Activated naive CD4-positive, alpha-beta T cell treated with anti-CD3 and anti-CD28 coated beads for 36 hours (primary cell): ENCODE results near the gene KCNIP2. TPM values are rescaled to one million over a fixed set of nuclear protein-coding genes. Genes with fewer than 3 reads are reported as not detected.

Source experiments
- CTCF ChIA-PET: fragments of 350-600 bp; sonication (Branson Sonifier 250); formaldehyde crosslinking; loops from one replicate; lab custom pipeline; 2021; ENCODE audit warnings: antibody characterized with exemption; lab: Charles Lee
- DNase-seq: peaks from one replicate; pipeline ENCODE4 v3.0.0-alpha.2; 2020
- H3K27ac Mint-ChIP-seq: one replicate; pipeline ENCODE4 v1.8.0; 2021; ENCODE audit warnings: mild to moderate bottlenecking, mixed read lengths
- H3K27me3 Mint-ChIP-seq: one replicate; pipeline ENCODE4 v1.8.0; 2021; ENCODE audit warnings: low read depth, mixed read lengths
- H3K36me3 Mint-ChIP-seq: one replicate; pipeline ENCODE4 v1.8.0; 2021; ENCODE audit warnings: low read depth, mixed read lengths
- H3K4me1 Mint-ChIP-seq: one replicate; pipeline ENCODE4 v1.8.0; 2021; ENCODE audit warnings: low read depth, mixed read lengths
- H3K4me3 Mint-ChIP-seq: one replicate; pipeline ENCODE4 v1.8.0; 2021; ENCODE audit warnings: mild to moderate bottlenecking, moderate library complexity, mixed read lengths
- H3K9me3 Mint-ChIP-seq: one replicate; pipeline ENCODE4 v1.8.0; 2021; ENCODE audit warnings: mixed read lengths
- intact Hi-C: fragments of 100-400 bp; cut with micrococcal nuclease; formaldehyde crosslinking; loops from one replicate; pipeline ENCODE4 v1.15.1; 2023
- total RNA-seq, 2 experiments: library from RNA; stranded (reverse); gene quantifications; one replicate each; pipeline ENCODE4 v1.2.3, GENCODE V29; 2021

KCNIP2 gene
- total RNA-seq, 2 experiments from 2014 or later: 0.69 to 0.79 TPM

- peak overlapping the region; percentile 65 for H3K4me3 Mint-ChIP-seq
- CTCF ChIA-PET: interaction anchor here (0.6 to 1.5 kb wide), 7 partner anchors 47 to 476 kb away, joined by 3 to 6 read pairs (median 3); no protein-coding TSS in a partner anchor
- intact Hi-C loops: loop anchor here (2.0 kb wide), 1 partner anchor 558 kb away; no protein-coding TSS in a partner anchor
- no peak overlapping the region for H3K27ac Mint-ChIP-seq
- H3K9me3 Mint-ChIP-seq: no peaks in the 10 kb centered on the region
- peaks cover 50% of the 10 kb centered on the region for H3K4me1 Mint-ChIP-seq
- peaks cover 40% of the 10 kb centered on the region for H3K27me3 Mint-ChIP-seq
- H3K36me3 Mint-ChIP-seq: peaks cover 35% of the 10 kb centered on the region
- DNase-seq: peak; percentile 34
These were observed 64.6 kb downstream of the KCNIP2 start for GRCh38 chr10:101778781-101779543.

DNA sequence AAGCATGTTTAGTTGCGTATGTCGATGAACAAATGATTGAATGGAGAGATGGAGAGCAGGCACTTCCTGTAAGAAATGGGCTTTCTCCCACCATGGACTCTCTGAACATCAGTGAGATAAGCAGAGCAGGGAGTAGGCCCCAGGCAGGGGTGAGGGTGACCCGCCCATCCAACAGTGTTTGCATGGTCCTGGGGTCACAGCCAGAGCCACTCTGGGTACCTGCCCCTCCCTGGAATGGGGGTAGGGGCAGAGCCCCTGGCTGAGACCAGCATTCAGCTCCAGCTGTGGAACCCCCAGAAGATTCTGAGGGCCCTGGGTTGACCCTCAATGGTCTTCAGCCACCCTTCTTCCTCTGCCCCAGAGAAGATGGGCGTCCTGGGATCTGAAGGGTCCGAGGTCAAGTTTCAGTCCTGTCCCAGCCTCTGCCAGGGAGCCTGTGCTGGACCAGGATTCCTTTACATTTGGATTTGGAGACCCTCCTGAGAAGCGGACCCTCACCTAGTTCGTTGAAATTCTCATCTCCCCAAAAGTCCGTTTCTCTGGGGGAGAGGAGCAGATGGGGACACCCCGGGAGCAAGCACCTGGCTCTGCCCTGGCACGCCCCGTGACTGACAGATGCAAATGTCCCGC, 65.3 kb downstream of the KCNIP2 start:
- Mint-ChIP-seq H3K4me1 (peaks cover 52% of the 10 kb centered on the region), H3K4me3 (no peak overlapping the region), H3K27me3 (peaks cover 47% of the 10 kb centered on the region), H3K36me3 (peaks cover 34% of the 10 kb centered on the region), H3K27ac (no peak overlapping the region), H3K9me3 (no peaks in the 10 kb centered on the region)
- no peak for DNase-seq
- intact Hi-C loops: loop anchor here (2.0 kb wide), 1 partner anchor 557 kb away; no protein-coding TSS in a partner anchor
- CTCF ChIA-PET: interaction anchor here (0.6 to 1.5 kb wide), 6 partner anchors 12 to 476 kb away, joined by 3 to 6 read pairs (median 3); no protein-coding TSS in a partner anchor

DNA sequence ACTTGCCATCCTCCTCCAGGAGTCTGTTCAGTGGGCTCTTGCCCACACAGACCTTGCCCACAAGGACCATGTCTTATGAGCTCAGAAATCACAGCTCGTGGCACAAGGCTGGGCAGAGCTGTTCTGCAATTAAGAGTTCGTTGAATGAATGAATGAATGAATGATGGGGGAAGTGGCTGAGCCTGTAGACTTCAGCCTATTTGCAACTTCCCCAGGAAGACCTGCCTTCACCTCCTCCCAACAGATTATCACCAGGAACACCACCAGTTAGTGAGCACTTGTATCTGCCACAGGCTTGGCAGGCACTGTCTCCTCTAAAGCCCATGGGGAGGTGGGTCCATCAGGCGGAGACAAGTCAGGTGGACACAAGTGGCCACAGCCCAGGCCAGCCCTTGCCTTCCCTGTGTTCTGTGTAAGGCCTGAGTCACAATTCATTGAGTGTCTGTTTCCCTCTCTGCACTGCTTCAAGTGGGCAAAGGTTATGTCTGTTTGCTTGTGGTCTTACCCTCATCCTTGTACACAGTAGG, 65.9 kb downstream of the KCNIP2 start:
- intact Hi-C loops: loop anchor here (2.0 kb wide), 1 partner anchor 557 kb away; no protein-coding TSS in a partner anchor
- Mint-ChIP-seq H3K4me1 (peaks cover 49% of the 10 kb centered on the region), H3K36me3 (peaks cover 30% of the 10 kb centered on the region), H3K9me3 (no peaks in the 10 kb centered on the region), H3K4me3 (no peak overlapping the region), H3K27me3 (peaks cover 53% of the 10 kb centered on the region), H3K27ac (no peak overlapping the region)
- CTCF ChIA-PET: interaction anchor here (1.0 to 1.5 kb wide), 2 partner anchors 13 to 64 kb away, joined by 3 read pairs; no protein-coding TSS in a partner anchor
- no peak for DNase-seq

GRCh38 chr10:101776161-101776817, 67.3 kb downstream of the KCNIP2 start:
- H3K36me3 Mint-ChIP-seq: peaks cover 26% of the 10 kb centered on the region
- peaks cover 39% of the 10 kb centered on the region for H3K4me1 Mint-ChIP-seq
- intact Hi-C loops: no loop called here
- DNase-seq: no peak
- H3K4me3 Mint-ChIP-seq: peak overlapping the region; percentile 41
- H3K9me3 Mint-ChIP-seq: no peaks in the 10 kb centered on the region
- CTCF ChIA-PET: interaction anchor here (0.6 kb wide), 1 partner anchor 135 kb away, joined by 3 read pairs; no protein-coding TSS in a partner anchor
- H3K27ac Mint-ChIP-seq: no peak overlapping the region
- H3K27me3 Mint-ChIP-seq: peaks cover 65% of the 10 kb centered on the region

Other genes starting within 250 kb of the KCNIP2 start
- gene FBXW4, start 148.6 kb downstream of the KCNIP2 start, total RNA-seq: 10 to 100 TPM; 40.4 to 40.9 TPM
- gene FGF8, start 67.7 kb downstream of the KCNIP2 start, total RNA-seq: not detected
- gene NPM3, start 60.4 kb downstream of the KCNIP2 start, total RNA-seq: 100 to 1,000 TPM; 213 to 230 TPM
- gene OGA, start 25.4 kb downstream of the KCNIP2 start, total RNA-seq: 10 to 100 TPM; 90.8 to 96.3 TPM
- gene ARMH3, start 212.4 kb upstream of the KCNIP2 start, total RNA-seq: 10 to 100 TPM; 12.3 to 12.6 TPM
- 1 to 10 TPM; 8.7 to 8.8 TPM for gene HPS6, start 221.5 kb upstream of the KCNIP2 start, total RNA-seq